H1 (cell line): ENCODE data around the gene TEAD2. TPM values are rescaled to one million over a fixed set of nuclear protein-coding genes. Genes with fewer than 3 reads are reported as not detected.

Experiments used
- ASH2L ChIP-seq: fragments of 200-600, 300-600 bp; sonication (generic); IDR thresholded peaks from one replicate; pipeline ENCODE4 v1.7.1; 2017; ENCODE audit warnings: low read length
- ATF2 ChIP-seq: IDR thresholded peaks from 2 replicates; pipeline ENCODE4 v1.6.1; 2012; ENCODE audit warnings: low read length, inconsistent platforms
- BACH1 ChIP-seq: IDR thresholded peaks from 2 replicates; pipeline ENCODE4 v1.6.1; 2012; ENCODE audit warnings: low read length, improper control_type of control experiment
- BRCA1 ChIP-seq: IDR thresholded peaks from 2 replicates; pipeline ENCODE4 v1.6.1; 2012; ENCODE audit warnings: low read depth, low read length, improper control_type of control experiment
- CEBPB ChIP-seq: IDR thresholded peaks from 2 replicates; pipeline ENCODE4 v1.6.1; 2012; ENCODE audit warnings: low read depth, low read length
- E2F6 ChIP-seq: IDR thresholded peaks from 2 replicates; pipeline ENCODE4 v1.6.1; 2012; ENCODE audit warnings: inconsistent platforms
- EP300 ChIP-seq, 2 experiments: IDR thresholded peaks; 1 replicate in 1 of 2; 2 replicates in 1 of 2; pipeline ENCODE4 v1.6.1; 2011 to 2012; ENCODE audit warnings: low read depth in 2 of 2, low read length in 2 of 2, mild to moderate bottlenecking in 2 of 2, borderline replicate concordance in 1 of 2, inconsistent platforms in 1 of 2, moderate library complexity in 1 of 2
- GABPA ChIP-seq: IDR thresholded peaks from 2 replicates; pipeline ENCODE4 v1.6.1; 2011; ENCODE audit warnings: mild to moderate bottlenecking, low read length, moderate library complexity, borderline replicate concordance; ENCODE audit not compliant: insufficient read depth
- GTF2F1 ChIP-seq: IDR thresholded peaks from 2 replicates; pipeline ENCODE4 v1.6.1; 2012; ENCODE audit warnings: low read depth, low read length, improper control_type of control experiment, borderline replicate concordance
- JUND ChIP-seq: IDR thresholded peaks from 2 replicates; pipeline ENCODE4 v1.6.1; 2011; ENCODE audit warnings: mild to moderate bottlenecking, improper control_type of control experiment, low read length
- KDM4A ChIP-seq: IDR thresholded peaks from one replicate; pipeline ENCODE4 v1.7.1; 2012; ENCODE audit warnings: low read depth, mild to moderate bottlenecking, moderate library complexity, low read length, inconsistent platforms; ENCODE audit not compliant: severe bottlenecking
- POU5F1 ChIP-seq: IDR thresholded peaks from 2 replicates; pipeline ENCODE4 v1.6.1; 2011; ENCODE audit warnings: low read depth, mild to moderate bottlenecking, low read length, moderate library complexity
- RNF2 ChIP-seq: fragments of 200-900, 300-1000 bp; sonication (generic); IDR thresholded peaks from 2 replicates; pipeline ENCODE4 v1.7.1; 2016; ENCODE audit warnings: borderline replicate concordance, low read depth, mild to moderate bottlenecking, antibody characterized with exemption, low read length; ENCODE audit not compliant: poor library complexity, severe bottlenecking; ENCODE audit errors: missing control alignments
- RXRA ChIP-seq: IDR thresholded peaks from 2 replicates; pipeline ENCODE4 v1.6.1; 2011; ENCODE audit warnings: low read depth, mild to moderate bottlenecking, low read length, moderate library complexity; ENCODE audit not compliant: insufficient read depth
- SAP30 ChIP-seq: fragments of 300-600 bp; sonication (generic); IDR thresholded peaks from 2 replicates; pipeline ENCODE4 v1.7.1; 2012; ENCODE audit warnings: low read length, moderate library complexity, mild to moderate bottlenecking, inconsistent platforms; ENCODE audit not compliant: insufficient read depth, insufficient replicate concordance
- SIX5 ChIP-seq: IDR thresholded peaks from 2 replicates; pipeline ENCODE4 v1.6.1; 2011; ENCODE audit warnings: mild to moderate bottlenecking, low read depth, low read length
- SP2 ChIP-seq: IDR thresholded peaks from 2 replicates; pipeline ENCODE4 v1.6.1; 2012; ENCODE audit warnings: mild to moderate bottlenecking, low read length, inconsistent platforms
- SP4 ChIP-seq: IDR thresholded peaks from 2 replicates; pipeline ENCODE4 v1.6.1; 2012; ENCODE audit warnings: low read length, inconsistent platforms
- SUZ12 ChIP-seq: fragments of 200-600 bp; sonication (generic); IDR thresholded peaks from 2 replicates; pipeline ENCODE4 v1.6.1; 2012; ENCODE audit warnings: mild to moderate bottlenecking, inconsistent platforms, low read length, moderate library complexity, mixed read lengths
- TAF1 ChIP-seq: IDR thresholded peaks from 2 replicates; pipeline ENCODE4 v1.6.1; 2011; ENCODE audit warnings: mild to moderate bottlenecking, low read depth, low read length
- TEAD4 ChIP-seq: IDR thresholded peaks from 2 replicates; pipeline ENCODE4 v1.6.1; 2012; ENCODE audit warnings: low read depth, low read length, inconsistent platforms, mixed read lengths
- YY1 ChIP-seq: IDR thresholded peaks from 2 replicates; pipeline ENCODE4 v1.6.1; 2011; ENCODE audit warnings: low read depth, mild to moderate bottlenecking, low read length
- polyA plus RNA-seq, 7 experiments: library from polyadenylated mRNA; depleted of rRNA in 3 of 7; stranded (reverse) in 5 of 7; unstranded in 2 of 7; fragments of >200 nt in 5 of 7; fragments of 200-250 nt in 2 of 7; gene quantifications; 1 replicate in 5 of 7; 2 replicates in 1 of 7; 4 replicates in 1 of 7; pipeline versions ENCODE4 v1.2.1 to v1.2.3, GENCODE V29; 2011 to 2013; ENCODE audit warnings: missing spikeins in 2 of 7, mixed read lengths in 2 of 7
- total RNA-seq: library from RNA; stranded (reverse); fragmentation: NEBNext Ultra II Directional; extraction: Animal tissue kit (Norgen Biotek cat#: 25700); gene quantifications from 2 replicates; pipeline ENCODE4 v1.2.1, GENCODE V29; 2021

The TEAD2 gene
- total and polyA plus RNA-seq, 2 of the 8 experiments (the other 6 are each of a cell fraction or from before 2014, with no cell fraction given): 87.6 to 146 TPM

GRCh38 chr19:49339301-49340068, 22.7 kb downstream of the TEAD2 start (continued):
- TF ChIP-seq ATF2: no peak
- no peak for TF ChIP-seq SUZ12
- peak; percentile 99 for TF ChIP-seq E2F6
- TF ChIP-seq POU5F1: no peak
- no peak for TF ChIP-seq SIX5
- peak; percentile 41; the same call in 1 of the 2 replicates for TF ChIP-seq TEAD4
- TF ChIP-seq JUND: peak; percentile 19; the same call in 1 of the 2 replicates
- TF ChIP-seq SP4: peak; percentile 30; the same call in 1 of the 2 replicates
- no peak for TF ChIP-seq SAP30
- peak; percentile 61 for TF ChIP-seq RNF2
- TF ChIP-seq BACH1: no peak
- no peak for TF ChIP-seq BRCA1
- no peak for TF ChIP-seq CEBPB
- TF ChIP-seq EP300 (IDR thresholded peaks at IDR 0.05; ENCODE audit: borderline replicate concordance in 1 of 2, low read depth in 2 of 2, low read length in 2 of 2): no peak
- no peak for TF ChIP-seq SP2
- peak; percentile 32 for TF ChIP-seq KDM4A
- no peak for TF ChIP-seq TAF1
- no peak for TF ChIP-seq YY1
- TF ChIP-seq RXRA: no peak
- peak; percentile 36 for TF ChIP-seq ASH2L
- 0 out of 2 replicates have a peak, but pooled peaks have one; percentile 62 for TF ChIP-seq GTF2F1
- TF ChIP-seq GABPA: no peak
